Ovary (tissue), 3 donors: ENCODE data around the gene FZD7.

Experiments
- CTCF ChIP-seq, 3 donors: fragments of 450-650 bp in 2 of 3; fragments of 200-600 bp in 1 of 3; IDR thresholded peaks; one replicate each; pipeline versions ENCODE4 v1.5.1 to v1.8.0; 2016 to 2022; ENCODE audit warnings: antibody characterized with exemption in 3 of 3, mild to moderate bottlenecking in 1 of 3
- EP300 ChIP-seq: sonication (generic); formaldehyde crosslinking; IDR thresholded peaks from one replicate; pipeline ENCODE4 v1.6.1; 2017; ENCODE audit warnings: antibody characterized with exemption
- POLR2A ChIP-seq: fragments of 450-650 bp; IDR thresholded peaks from one replicate; pipeline ENCODE4 v1.6.1; 2017; ENCODE audit warnings: antibody characterized with exemption, mild to moderate bottlenecking, moderate library complexity
- donor health status: DM: no; HTN: no; CAD: no.

- TF ChIP-seq CTCF (IDR thresholded peaks at IDR 0.05) (no peak), POLR2A (no peak), EP300 (no peak)
Measured at GRCh38 chr2:201985728-201986462, 47.8 kb upstream of the FZD7 start.
